ENCODE results near the gene HK1. TPM values are rescaled to one million over a fixed set of nuclear protein-coding genes. Genes with fewer than 3 reads are reported as not detected.

HK1 gene
- total RNA-seq, 2 donors from 2014 or later = 73.3 to 83.3 TPM

GRCh38 chr10:69334302-69335062 lies 56.2 kb downstream of the HK1 start:
- H3K4me1 ChIP-seq = peaks cover 22% of the 10 kb centered on the region
- no peak overlapping the region for H3K4me3 ChIP-seq
- peak overlapping the region; percentile 40 for H3K27ac ChIP-seq
- TF ChIP-seq CTCF (IDR thresholded peaks at IDR 0.05) = no peak
- H3K36me3 ChIP-seq = no peaks in the 10 kb centered on the region
- no peaks in the 10 kb centered on the region for H3K9me3 ChIP-seq
- no peak for DNase-seq
- H3K27me3 ChIP-seq = no peaks in the 10 kb centered on the region
- H3K9ac ChIP-seq (ENCODE audit: low read depth in 2 of 2, low read length in 2 of 2) = no peak overlapping the region
- intact Hi-C loops (cut with DNase I) = no loop called here

GRCh38 chr10:69335063-69335587 lies 56.8 kb downstream of the HK1 start:
- intact Hi-C loops (cut with DNase I) = no loop called here
- no peak for DNase-seq
- no peak overlapping the region for H3K4me3 ChIP-seq

GRCh38 chr10:69335613-69336012 lies 57.3 kb downstream of the HK1 start:
- no peak overlapping the region for H3K9ac ChIP-seq (ENCODE audit: low read depth in 2 of 2, low read length in 2 of 2)
- no peaks in the 10 kb centered on the region for H3K27me3 ChIP-seq
- H3K9me3 ChIP-seq = no peaks in the 10 kb centered on the region
- no peak for DNase-seq
- no peaks in the 10 kb centered on the region for H3K36me3 ChIP-seq
- peaks cover 22% of the 10 kb centered on the region for H3K4me1 ChIP-seq
- intact Hi-C loops (cut with DNase I) = no loop called here
- TF ChIP-seq CTCF (IDR thresholded peaks at IDR 0.05) = no peak
- H3K27ac ChIP-seq = no peak overlapping the region
- no peak overlapping the region for H3K4me3 ChIP-seq

More at GRCh38 chr10:69335063-69335587, 56.8 kb downstream of the HK1 start:
- Histone ChIP-seq H3K27ac (peak overlapping the region; percentile 17), H3K27me3 (no peaks in the 10 kb centered on the region), H3K36me3 (no peaks in the 10 kb centered on the region), H3K9ac (ENCODE audit: low read depth in 2 of 2, low read length in 2 of 2) (no peak overlapping the region), H3K9me3 (no peaks in the 10 kb centered on the region), H3K4me1 (peaks cover 22% of the 10 kb centered on the region)
- no peak for TF ChIP-seq CTCF (IDR thresholded peaks at IDR 0.05)

- peaks cover 21% of the 10 kb centered on the region for H3K4me1 ChIP-seq
- no peak for TF ChIP-seq CTCF (IDR thresholded peaks at IDR 0.05)
- DNase-seq = no peak
- intact Hi-C loops (cut with DNase I) = no loop called here
- no peak overlapping the region for H3K9ac ChIP-seq (ENCODE audit: low read depth in 2 of 2, low read length in 2 of 2)
- no peaks in the 10 kb centered on the region for H3K36me3 ChIP-seq
- no peaks in the 10 kb centered on the region for H3K27me3 ChIP-seq
- no peak overlapping the region for H3K4me3 ChIP-seq
- H3K27ac ChIP-seq = no peak overlapping the region
- no peaks in the 10 kb centered on the region for H3K9me3 ChIP-seq
Observed at GRCh38 chr10:69336952-69337295, 58.6 kb downstream of the HK1 start.

- TF ChIP-seq CTCF (IDR thresholded peaks at IDR 0.05) = no peak
- H3K4me1 ChIP-seq = peaks cover 19% of the 10 kb centered on the region
- no peak overlapping the region for H3K27ac ChIP-seq
- intact Hi-C loops (cut with DNase I) = no loop called here
- no peak for DNase-seq
- H3K9me3 ChIP-seq = no peaks in the 10 kb centered on the region
- H3K27me3 ChIP-seq = no peaks in the 10 kb centered on the region
- H3K36me3 ChIP-seq = no peaks in the 10 kb centered on the region
- H3K9ac ChIP-seq (ENCODE audit: low read depth in 2 of 2, low read length in 2 of 2) = no peak overlapping the region
- no peak overlapping the region for H3K4me3 ChIP-seq
Observed at GRCh38 chr10:69337296-69338132, 59.2 kb downstream of the HK1 start.
